ENCODE measurements around the gene ZBTB7A. TPM values are rescaled to one million over a fixed set of nuclear protein-coding genes. Genes with fewer than 3 reads are reported as not detected.

Gene ZBTB7A
- total RNA-seq, 4 donors from 2014 or later = 64.9 to 97.7 (median 86.7) TPM

- TF ChIP-seq EP300 (IDR thresholded peaks at IDR 0.05) (peak in 1 of 2 donors; percentile 21), CTCF (IDR thresholded peaks at IDR 0.05) (no peak)
- H3K4me1 ChIP-seq = peaks cover 0 to 5% (median 0%) of the 10 kb centered on the region in 4 donors
- WGBS, 2 donors = 47 to 51% methylated on average over 6 of the region's 6 CpGs
- H3K27ac ChIP-seq = peak overlapping the region in 1 of 4 donors; percentile 66
- no peaks in the 10 kb centered on the region for H3K27me3 ChIP-seq
- no peaks in the 10 kb centered on the region for H3K9me3 ChIP-seq
- no peaks in the 10 kb centered on the region for H3K36me3 ChIP-seq
- no peak for DNase-seq (ENCODE audit: low spot score in 2 of 2)
- H3K4me3 ChIP-seq = no peak overlapping the region
These were observed 71.1 kb downstream of the ZBTB7A start for GRCh38 chr19:3995607-3996006.

Other genes starting within 250 kb of the ZBTB7A start
- gene ZFR2, start 197.9 kb downstream of the ZBTB7A start, total RNA-seq = not detected
- gene ATCAY, start 186.2 kb downstream of the ZBTB7A start, total RNA-seq = not detected
- not detected for gene NMRK2, start 133.8 kb downstream of the ZBTB7A start, total RNA-seq
- 10 to 100 TPM; 58.8 to 87.7 (median 70.3) TPM for gene DAPK3, start 95.8 kb downstream of the ZBTB7A start, total RNA-seq
- 1,000 to 10,000 TPM; 1,233 to 1,650 (median 1,549) TPM for gene EEF2, start 81.4 kb downstream of the ZBTB7A start, total RNA-seq
- gene PIAS4, start 59.2 kb downstream of the ZBTB7A start, total RNA-seq = 10 to 100 TPM; 23.0 to 32.4 (median 26.3) TPM
- 100 to 1,000 TPM in 1 of 4 donors, 10 to 100 TPM in 3; 36.9 to 128 (median 75.0) TPM for gene MAP2K2, start 57.2 kb upstream of the ZBTB7A start, total RNA-seq
- not detected for gene CREB3L3, start 86.7 kb upstream of the ZBTB7A start, total RNA-seq
- gene SIRT6, start 115.7 kb upstream of the ZBTB7A start, total RNA-seq = 10 to 100 TPM; 17.7 to 41.4 (median 38.2) TPM
- 1 to 10 TPM in 1 of 4 donors, under 1 TPM in 3; 0.30 to 1.7 (median 0.61) TPM for gene ANKRD24, start 115.8 kb upstream of the ZBTB7A start, total RNA-seq
- gene EBI3, start 162.6 kb upstream of the ZBTB7A start, total RNA-seq = 10 to 100 TPM in 2 of 4 donors, 1 to 10 TPM in 2; 1.4 to 18.0 (median 9.0) TPM
- gene YJU2, start 180.2 kb upstream of the ZBTB7A start, total RNA-seq = 10 to 100 TPM; 19.4 to 33.9 (median 24.0) TPM
- gene SHD, start 212.4 kb upstream of the ZBTB7A start, total RNA-seq = not detected
- gene TMIGD2, start 235.5 kb upstream of the ZBTB7A start, total RNA-seq = 1 to 10 TPM in 2 of 4 donors, under 1 TPM in 1, not detected in 1; 0.60 to 7.9 (median 1.2) TPM
- gene FSD1, start 237.7 kb upstream of the ZBTB7A start, total RNA-seq = under 1 TPM in 1 of 4 donors, not detected in 3; 0.87 TPM

All from tibial nerve (tissue), 4 donors.